Measurements from ENCODE around the gene GPR107. TPM values are rescaled to one million over a fixed set of nuclear protein-coding genes. Genes with fewer than 3 reads are reported as not detected.

The GPR107 gene
- total RNA-seq, 4 donors from 2014 or later = 24.2 to 38.4 (median 30.4) TPM

GRCh38 chr9:130104491-130105193 is 50.9 kb downstream of the GPR107 start:
- no peak for TF ChIP-seq POLR2AphosphoS5 (IDR thresholded peaks at IDR 0.05)
- peaks cover 0 to 84% of the 10 kb centered on the region in 2 donors for H3K36me3 ChIP-seq
- H3K9me3 ChIP-seq = no peaks in the 10 kb centered on the region
- peak overlapping the region in 2 of 4 donors; percentile 14 to 50 for H3K27ac ChIP-seq
- H3K4me3 ChIP-seq = no peak overlapping the region
- no peaks in the 10 kb centered on the region for H3K27me3 ChIP-seq
- ATAC-seq = no peak
- 20 to 70% methylated on average over 1 to 3 of the region's 4 CpGs for WGBS, 2 donors (ENCODE audit: low coverage in 1 of 2)
- peaks cover 0 to 46% (median 5%) of the 10 kb centered on the region in 3 donors for H3K4me1 ChIP-seq

- Histone ChIP-seq H3K9me3 (no peaks in the 10 kb centered on the region), H3K4me3 (no peak overlapping the region), H3K27me3 (no peaks in the 10 kb centered on the region), H3K27ac (peak overlapping the region; percentile 8 to 78 (median 71)), H3K36me3 (peaks cover 0 to 86% of the 10 kb centered on the region in 2 donors), H3K4me1 (peaks cover 0 to 56% (median 5%) of the 10 kb centered on the region in 3 donors)
- TF ChIP-seq POLR2AphosphoS5 (IDR thresholded peaks at IDR 0.05) (no peak), EP300 (IDR thresholded peaks at IDR 0.05) (no peak), CTCF (IDR thresholded peaks at IDR 0.05) (no peak), POLR2A (IDR thresholded peaks at IDR 0.05) (no peak)
- 83% methylated on average over 2 of the region's 2 CpGs; no CpG with 5 or more reads in 1 of the 2 donors for WGBS, 2 donors (ENCODE audit: low coverage in 1 of 2)
- no peak for ATAC-seq
Measured at GRCh38 chr9:130106860-130107233, 53.1 kb downstream of the GPR107 start.

GRCh38 chr9:130107234-130107861 is 53.6 kb downstream of the GPR107 start:
- Histone ChIP-seq H3K27ac (peak overlapping the region; percentile 30 to 78 (median 71)), H3K27me3 (no peaks in the 10 kb centered on the region), H3K4me1 (peaks cover 0 to 51% (median 5%) of the 10 kb centered on the region in 3 donors), H3K9me3 (no peaks in the 10 kb centered on the region), H3K4me3 (no peak overlapping the region), H3K36me3 (peaks cover 0 to 86% of the 10 kb centered on the region in 2 donors)
- no peak for TF ChIP-seq POLR2A (IDR thresholded peaks at IDR 0.05)
- peak; percentile 38 for TF ChIP-seq POLR2AphosphoS5 (IDR thresholded peaks at IDR 0.05)
- TF ChIP-seq EP300 (IDR thresholded peaks at IDR 0.05) = no peak
- peak; percentile 81 to 87 (median 85) for TF ChIP-seq CTCF (IDR thresholded peaks at IDR 0.05)
- peak; percentile 90 for ATAC-seq
- WGBS, 2 donors (ENCODE audit: low coverage in 1 of 2) = 0 to 11% methylated on average over 3 to 6 of the region's 10 CpGs

- WGBS, 2 donors (ENCODE audit: low coverage in 1 of 2) = 95 to 100% methylated on average over 2 of the region's 2 CpGs
- Histone ChIP-seq H3K9me3 (no peaks in the 10 kb centered on the region), H3K27me3 (no peaks in the 10 kb centered on the region), H3K36me3 (peaks cover 0 to 86% of the 10 kb centered on the region in 2 donors), H3K4me3 (no peak overlapping the region), H3K27ac (peak overlapping the region; percentile 30 to 78 (median 71)), H3K4me1 (peaks cover 0 to 45% (median 5%) of the 10 kb centered on the region in 3 donors)
- ATAC-seq = no peak
- no peak for TF ChIP-seq EP300 (IDR thresholded peaks at IDR 0.05)
Measured at GRCh38 chr9:130107955-130108354, 54.2 kb downstream of the GPR107 start.

GRCh38 chr9:130110166-130110565 is 56.5 kb downstream of the GPR107 start:
- no peaks in the 10 kb centered on the region for H3K27me3 ChIP-seq
- H3K4me3 ChIP-seq = no peak overlapping the region
- H3K9me3 ChIP-seq = no peaks in the 10 kb centered on the region
- peaks cover 0 to 64% of the 10 kb centered on the region in 2 donors for H3K36me3 ChIP-seq
- H3K4me1 ChIP-seq = peaks cover 0 to 41% (median 11%) of the 10 kb centered on the region in 3 donors
- H3K27ac ChIP-seq = peak overlapping the region in 3 of 4 donors; percentile 13 to 27 (median 22)
- no peak for ATAC-seq
- TF ChIP-seq POLR2A (IDR thresholded peaks at IDR 0.05) (no peak), EP300 (IDR thresholded peaks at IDR 0.05) (no peak)
- WGBS, 2 donors (ENCODE audit: low coverage in 1 of 2) = 79 to 86% methylated on average over 2 to 3 of the region's 5 CpGs

GRCh38 chr9:130110596-130111021 is 56.9 kb downstream of the GPR107 start:
- Histone ChIP-seq H3K36me3 (peaks cover 0 to 60% of the 10 kb centered on the region in 2 donors), H3K9me3 (no peaks in the 10 kb centered on the region), H3K27ac (peak overlapping the region in 3 of 4 donors; percentile 13 to 27 (median 22)), H3K4me1 (peaks cover 0 to 44% (median 11%) of the 10 kb centered on the region in 3 donors), H3K4me3 (no peak overlapping the region), H3K27me3 (no peaks in the 10 kb centered on the region)
- ATAC-seq = no peak
- 59 to 67% methylated on average over 1 to 2 of the region's 7 CpGs for WGBS, 2 donors (ENCODE audit: low coverage in 1 of 2)
- TF ChIP-seq POLR2AphosphoS5 (IDR thresholded peaks at IDR 0.05) (no peak), CTCF (IDR thresholded peaks at IDR 0.05) (no peak), POLR2A (IDR thresholded peaks at IDR 0.05) (no peak), EP300 (IDR thresholded peaks at IDR 0.05) (no peak)
